ENCODE results near the gene TFDP2.

The TFDP2 gene

GRCh38 chr3:141971571-141971970, 177.8 kb downstream of the TFDP2 start:
- TF ChIP-seq CTCF (IDR thresholded peaks at IDR 0.05; ENCODE audit: low read depth, low read length, missing control alignments), result no peak
- H3K4me3 ChIP-seq (ENCODE audit: low read depth, low read length), result no peak overlapping the region
- DNase-seq (ENCODE audit: low read depth), result no peak

- DNase-seq (ENCODE audit: low read depth), result no peak
- no peak for TF ChIP-seq CTCF (IDR thresholded peaks at IDR 0.05; ENCODE audit: low read depth, low read length, missing control alignments)
- H3K4me3 ChIP-seq (ENCODE audit: low read depth, low read length), result no peak overlapping the region
Measured at GRCh38 chr3:141969711-141970110, 179.6 kb downstream of the TFDP2 start.

- H3K4me3 ChIP-seq (ENCODE audit: low read depth, low read length), result no peak overlapping the region
- no peak for TF ChIP-seq CTCF (IDR thresholded peaks at IDR 0.05; ENCODE audit: low read depth, low read length, missing control alignments)
- DNase-seq (ENCODE audit: low read depth), result no peak
Measured at GRCh38 chr3:141965471-141965870, 183.9 kb downstream of the TFDP2 start.

- DNase-seq (ENCODE audit: low read depth), result no peak
- TF ChIP-seq CTCF (IDR thresholded peaks at IDR 0.05; ENCODE audit: low read depth, low read length, missing control alignments), result no peak
Measured at GRCh38 chr3:141963301-141963700, 186.0 kb downstream of the TFDP2 start.

GRCh38 chr3:141960731-141961130, 188.6 kb downstream of the TFDP2 start:
- TF ChIP-seq CTCF (IDR thresholded peaks at IDR 0.05; ENCODE audit: low read depth, low read length, missing control alignments), result no peak
- H3K4me3 ChIP-seq (ENCODE audit: low read depth, low read length), result no peak overlapping the region
- DNase-seq (ENCODE audit: low read depth), result no peak

More at GRCh38 chr3:141963301-141963700, 186.0 kb downstream of the TFDP2 start:
- H3K4me3 ChIP-seq (ENCODE audit: low read depth, low read length), result no peak overlapping the region

GRCh38 chr3:141959589-141960554, 189.5 kb downstream of the TFDP2 start:
- no peak overlapping the region for H3K4me3 ChIP-seq (ENCODE audit: low read depth, low read length)
- no peak for DNase-seq (ENCODE audit: low read depth)
- TF ChIP-seq CTCF (IDR thresholded peaks at IDR 0.05; ENCODE audit: low read depth, low read length, missing control alignments), result no peak

Data from GM12864 (cell line).